Measurements from ENCODE around the gene OGFR.

Gene OGFR

GRCh38 chr20:62764156-62764935 is 40.3 kb upstream of the OGFR start:
- Histone ChIP-seq H3K36me3 (ENCODE audit: control insufficient read depth, insufficient read depth, low read length) (no peaks in the 10 kb centered on the region), H3K9ac (ENCODE audit: low read length) (no peak overlapping the region), H3K4me3 (ENCODE audit: low read length) (no peak overlapping the region), H3K4me1 (ENCODE audit: control insufficient read depth, insufficient read depth, low read length) (peaks cover 24% of the 10 kb centered on the region), H3K27me3 (ENCODE audit: control insufficient read depth, insufficient read depth, low read length) (peaks cover 19% of the 10 kb centered on the region), H3K9me3 (ENCODE audit: control insufficient read depth, low read length) (no peaks in the 10 kb centered on the region)

GRCh38 chr20:62765021-62765420 is 39.6 kb upstream of the OGFR start:
- peaks cover 24% of the 10 kb centered on the region for H3K4me1 ChIP-seq (ENCODE audit: control insufficient read depth, insufficient read depth, low read length)
- H3K27me3 ChIP-seq (ENCODE audit: control insufficient read depth, insufficient read depth, low read length): peaks cover 19% of the 10 kb centered on the region
- H3K36me3 ChIP-seq (ENCODE audit: control insufficient read depth, insufficient read depth, low read length): no peaks in the 10 kb centered on the region
- H3K9me3 ChIP-seq (ENCODE audit: control insufficient read depth, low read length): no peaks in the 10 kb centered on the region
- no peak overlapping the region for H3K4me3 ChIP-seq (ENCODE audit: low read length)
- H3K9ac ChIP-seq (ENCODE audit: low read length): no peak overlapping the region

- Histone ChIP-seq H3K9ac (ENCODE audit: low read length) (no peak overlapping the region), H3K9me3 (ENCODE audit: control insufficient read depth, low read length) (no peaks in the 10 kb centered on the region), H3K4me1 (ENCODE audit: control insufficient read depth, insufficient read depth, low read length) (peaks cover 24% of the 10 kb centered on the region), H3K27me3 (ENCODE audit: control insufficient read depth, insufficient read depth, low read length) (peaks cover 18% of the 10 kb centered on the region), H3K4me3 (ENCODE audit: low read length) (no peak overlapping the region), H3K36me3 (ENCODE audit: control insufficient read depth, insufficient read depth, low read length) (no peaks in the 10 kb centered on the region)
These were observed 39.1 kb upstream of the OGFR start for GRCh38 chr20:62765432-62766070.

- no peaks in the 10 kb centered on the region for H3K9me3 ChIP-seq (ENCODE audit: control insufficient read depth, low read length)
These were observed 38.6 kb upstream of the OGFR start for GRCh38 chr20:62766071-62766450.

GRCh38 chr20:62766716-62767115 is 37.9 kb upstream of the OGFR start:
- Histone ChIP-seq H3K36me3 (ENCODE audit: control insufficient read depth, insufficient read depth, low read length) (no peaks in the 10 kb centered on the region), H3K4me3 (ENCODE audit: low read length) (no peak overlapping the region), H3K27me3 (ENCODE audit: control insufficient read depth, insufficient read depth, low read length) (peaks cover 20% of the 10 kb centered on the region), H3K9me3 (ENCODE audit: control insufficient read depth, low read length) (no peaks in the 10 kb centered on the region), H3K9ac (ENCODE audit: low read length) (no peak overlapping the region), H3K4me1 (ENCODE audit: control insufficient read depth, insufficient read depth, low read length) (peaks cover 12% of the 10 kb centered on the region)

More at GRCh38 chr20:62766071-62766450, 38.6 kb upstream of the OGFR start:
- no peak overlapping the region for H3K4me3 ChIP-seq (ENCODE audit: low read length)
- peaks cover 18% of the 10 kb centered on the region for H3K4me1 ChIP-seq (ENCODE audit: control insufficient read depth, insufficient read depth, low read length)
- peaks cover 20% of the 10 kb centered on the region for H3K27me3 ChIP-seq (ENCODE audit: control insufficient read depth, insufficient read depth, low read length)
- H3K9ac ChIP-seq (ENCODE audit: low read length): no peak overlapping the region
- H3K36me3 ChIP-seq (ENCODE audit: control insufficient read depth, insufficient read depth, low read length): no peaks in the 10 kb centered on the region

GRCh38 chr20:62768234-62768546 is 36.4 kb upstream of the OGFR start:
- H3K27me3 ChIP-seq (ENCODE audit: control insufficient read depth, insufficient read depth, low read length): peaks cover 20% of the 10 kb centered on the region
- H3K36me3 ChIP-seq (ENCODE audit: control insufficient read depth, insufficient read depth, low read length): no peaks in the 10 kb centered on the region
- peaks cover 12% of the 10 kb centered on the region for H3K4me1 ChIP-seq (ENCODE audit: control insufficient read depth, insufficient read depth, low read length)
- no peak overlapping the region for H3K9ac ChIP-seq (ENCODE audit: low read length)
- H3K9me3 ChIP-seq (ENCODE audit: control insufficient read depth, low read length): no peaks in the 10 kb centered on the region
- H3K4me3 ChIP-seq (ENCODE audit: low read length): no peak overlapping the region

GRCh38 chr20:62768551-62769287 is 35.9 kb upstream of the OGFR start:
- H3K9me3 ChIP-seq (ENCODE audit: control insufficient read depth, low read length): no peaks in the 10 kb centered on the region
- H3K36me3 ChIP-seq (ENCODE audit: control insufficient read depth, insufficient read depth, low read length): no peaks in the 10 kb centered on the region
- no peak overlapping the region for H3K9ac ChIP-seq (ENCODE audit: low read length)
- H3K27me3 ChIP-seq (ENCODE audit: control insufficient read depth, insufficient read depth, low read length): peaks cover 24% of the 10 kb centered on the region
- peaks cover 15% of the 10 kb centered on the region for H3K4me1 ChIP-seq (ENCODE audit: control insufficient read depth, insufficient read depth, low read length)
- no peak overlapping the region for H3K4me3 ChIP-seq (ENCODE audit: low read length)

- Histone ChIP-seq H3K4me1 (ENCODE audit: control insufficient read depth, insufficient read depth, low read length) (peaks cover 15% of the 10 kb centered on the region), H3K4me3 (ENCODE audit: low read length) (no peak overlapping the region), H3K27me3 (ENCODE audit: control insufficient read depth, insufficient read depth, low read length) (peaks cover 18% of the 10 kb centered on the region)
These were observed 35.1 kb upstream of the OGFR start for GRCh38 chr20:62769346-62770071.

GRCh38 chr20:62770111-62770910 is 34.3 kb upstream of the OGFR start:
- Histone ChIP-seq H3K9me3 (ENCODE audit: control insufficient read depth, low read length) (no peaks in the 10 kb centered on the region), H3K4me1 (ENCODE audit: control insufficient read depth, insufficient read depth, low read length) (peaks cover 15% of the 10 kb centered on the region), H3K9ac (ENCODE audit: low read length) (no peak overlapping the region), H3K36me3 (ENCODE audit: control insufficient read depth, insufficient read depth, low read length) (no peaks in the 10 kb centered on the region), H3K4me3 (ENCODE audit: low read length) (no peak overlapping the region), H3K27me3 (ENCODE audit: control insufficient read depth, insufficient read depth, low read length) (peaks cover 12% of the 10 kb centered on the region)

More at GRCh38 chr20:62769346-62770071, 35.1 kb upstream of the OGFR start:
- Histone ChIP-seq H3K9me3 (ENCODE audit: control insufficient read depth, low read length) (no peaks in the 10 kb centered on the region), H3K9ac (ENCODE audit: low read length) (no peak overlapping the region), H3K36me3 (ENCODE audit: control insufficient read depth, insufficient read depth, low read length) (no peaks in the 10 kb centered on the region)

- Histone ChIP-seq H3K36me3 (ENCODE audit: control insufficient read depth, insufficient read depth, low read length) (no peaks in the 10 kb centered on the region), H3K9me3 (ENCODE audit: control insufficient read depth, low read length) (no peaks in the 10 kb centered on the region), H3K4me3 (ENCODE audit: low read length) (no peak overlapping the region), H3K4me1 (ENCODE audit: control insufficient read depth, insufficient read depth, low read length) (peaks cover 15% of the 10 kb centered on the region), H3K27me3 (ENCODE audit: control insufficient read depth, insufficient read depth, low read length) (peaks cover 8% of the 10 kb centered on the region), H3K9ac (ENCODE audit: low read length) (no peak overlapping the region)
These were observed 33.7 kb upstream of the OGFR start for GRCh38 chr20:62770916-62771315.

GRCh38 chr20:62771396-62772102 is 33.1 kb upstream of the OGFR start:
- H3K36me3 ChIP-seq (ENCODE audit: control insufficient read depth, insufficient read depth, low read length): no peaks in the 10 kb centered on the region
- no peak overlapping the region for H3K9ac ChIP-seq (ENCODE audit: low read length)
- H3K4me3 ChIP-seq (ENCODE audit: low read length): no peak overlapping the region
- H3K4me1 ChIP-seq (ENCODE audit: control insufficient read depth, insufficient read depth, low read length): peaks cover 19% of the 10 kb centered on the region
- no peaks in the 10 kb centered on the region for H3K9me3 ChIP-seq (ENCODE audit: control insufficient read depth, low read length)
- H3K27me3 ChIP-seq (ENCODE audit: control insufficient read depth, insufficient read depth, low read length): peaks cover 7% of the 10 kb centered on the region

Measured in mucosa of stomach (tissue), 1 donor.